D721Med (cell line): ENCODE results near the gene YY1AP1.
"Not testable (repeated sequence)": the region's sequence is repeated elsewhere in the genome, so short reads cannot be mapped to it uniquely, and the experiment has no call there.

Experiments
- DNase-seq: peaks from one replicate; pipeline ENCODE4 v3.0.0; 2011; ENCODE audit warnings: low spot score; ENCODE audit not compliant: insufficient read length
- FAIRE-seq: peaks from 2 replicates; lab custom pipeline; 2011; peaks lifted over from hg19 to GRCh38; lab: Jason Lieb, UNC
- CTCF ChIP-seq: IDR thresholded peaks from 2 replicates; pipeline ENCODE4 v1.5.1; 2012; ENCODE audit warnings: mild to moderate bottlenecking, control low read depth; ENCODE audit not compliant: insufficient read depth; ENCODE audit errors: missing control alignments

YY1AP1 gene

GRCh38 chr1:155671750-155672149 is 16.8 kb downstream of the YY1AP1 start:
- FAIRE-seq (no peak), DNase-seq (no peak)
- TF ChIP-seq CTCF: no peak

DNA sequence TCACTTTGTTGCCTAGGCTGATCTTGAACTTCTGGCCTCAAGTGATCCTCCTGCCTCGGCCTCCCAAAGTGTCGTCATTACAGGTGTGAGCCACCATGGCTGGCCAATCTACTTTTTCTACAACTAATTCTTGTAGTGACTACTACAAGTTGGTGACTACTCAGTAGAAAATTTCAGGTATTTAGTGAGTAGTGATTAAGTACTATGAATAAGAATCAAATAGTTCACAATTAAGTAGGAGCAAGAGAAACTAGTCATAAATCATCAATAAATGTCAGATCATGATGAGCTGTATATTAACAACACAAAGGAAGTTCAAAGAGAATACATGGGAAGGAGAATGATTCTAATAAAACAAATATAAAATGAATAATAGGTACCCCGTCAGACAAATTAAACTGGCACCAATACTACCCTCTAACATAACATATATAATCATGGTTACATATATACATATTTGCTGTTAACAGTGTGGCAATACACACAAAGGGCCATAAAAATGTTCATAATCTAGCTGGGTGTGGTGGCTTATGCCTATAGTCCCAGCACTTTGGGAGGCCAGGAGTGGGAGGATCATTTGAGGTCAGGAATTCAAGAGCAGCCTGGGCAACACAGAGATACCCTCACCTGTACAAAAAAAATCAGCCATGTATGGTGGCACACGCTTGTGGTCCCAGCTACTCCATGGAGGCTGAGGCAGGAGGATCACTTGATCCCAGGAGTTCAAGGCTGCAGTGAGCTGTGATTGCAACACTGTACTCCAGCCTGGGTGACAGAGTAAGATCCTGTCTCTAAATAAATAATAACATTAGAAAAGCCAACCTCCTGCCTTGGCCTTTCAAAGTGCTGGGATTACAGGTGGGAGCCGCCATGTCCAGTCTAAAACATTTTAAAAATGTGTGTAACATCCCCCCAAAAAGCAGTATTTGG is 19.1 kb downstream of the YY1AP1 start:
- no peak for TF ChIP-seq CTCF
- no peak for FAIRE-seq
- no peak for DNase-seq

GRCh38 chr1:155661239-155661638 is 27.3 kb downstream of the YY1AP1 start:
- not testable (repeated sequence) for DNase-seq, FAIRE-seq

DNA sequence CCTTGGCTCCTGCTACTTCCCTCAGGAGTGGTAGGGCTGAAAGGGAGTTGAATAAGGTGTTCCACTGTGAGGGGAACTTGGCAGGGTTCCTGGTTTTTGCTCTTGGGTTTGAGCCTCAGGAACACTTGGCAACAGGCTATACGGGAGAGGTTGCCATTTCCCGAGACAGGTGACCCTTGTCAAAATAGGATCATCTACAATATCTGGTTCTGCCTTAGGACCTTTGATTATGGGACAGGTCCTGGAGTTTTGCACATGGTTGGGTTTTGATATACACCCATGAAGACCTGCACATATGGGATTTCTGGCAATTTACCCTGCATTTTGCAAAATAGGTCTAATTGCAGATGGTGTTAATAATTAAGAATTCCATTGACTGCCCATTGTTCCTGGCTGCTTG is 31.1 kb downstream of the YY1AP1 start:
- no peak for TF ChIP-seq CTCF
- FAIRE-seq: no peak

DNA sequence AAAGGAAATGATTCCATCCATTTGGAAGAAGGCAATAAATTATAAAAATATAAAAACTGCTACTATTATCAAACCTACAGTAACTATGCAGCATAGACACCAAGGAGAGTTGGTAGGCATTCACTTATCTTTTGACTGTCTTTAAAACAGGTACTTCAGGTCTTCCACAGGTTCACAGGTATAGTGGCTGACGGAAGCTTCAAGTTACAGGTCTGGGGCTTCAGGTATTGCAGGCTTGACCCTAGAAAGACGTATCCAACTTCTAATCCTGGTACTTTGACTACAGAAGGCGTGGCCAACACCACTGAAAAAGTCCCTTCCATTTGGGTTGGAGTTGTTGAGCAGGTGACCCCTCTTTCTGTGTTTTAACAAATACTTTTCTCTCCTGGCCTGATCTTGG is 35.6 kb downstream of the YY1AP1 start:
- DNase-seq (no peak), FAIRE-seq (no peak)
- TF ChIP-seq CTCF: no peak

More for the DNA sequence above, 31.1 kb downstream of the YY1AP1 start:
- DNase-seq: no peak

GRCh38 chr1:155651861-155652661 is 36.5 kb downstream of the YY1AP1 start:
- no peak for TF ChIP-seq CTCF
- FAIRE-seq (no peak), DNase-seq (no peak)

- no peak for TF ChIP-seq CTCF
- no peak for DNase-seq
- no peak for FAIRE-seq
Observed at GRCh38 chr1:155650231-155650757, 38.3 kb downstream of the YY1AP1 start.
